DMS 273 treated with DMSO at 0.1 percent for 48 hours (cell line): ENCODE measurements around the gene BCCIP.

Experiments used
- DNase-seq: peaks from one replicate; lab custom pipeline; 2025; lab: John Stamatoyannopoulos, UW

Gene BCCIP

GRCh38 chr10:125822878-125823662, at the start of gene BCCIP, which contains the start of gene UROS:
TSS of gene BCCIP (plus strand) at chr10:125823546. CDS start at chr10:125823558, 12 bp downstream.
TSS of gene UROS (minus strand) at chr10:125823258. CDS start at chr10:125816499, 6,759 bp downstream.
- peak; percentile 72 for DNase-seq

GRCh38 chr10:125773687-125774543, 49.4 kb upstream of the BCCIP start:
- DNase-seq, result no peak

- no peak for DNase-seq
Measured at GRCh38 chr10:125774581-125775191, 48.7 kb upstream of the BCCIP start.

DNA sequence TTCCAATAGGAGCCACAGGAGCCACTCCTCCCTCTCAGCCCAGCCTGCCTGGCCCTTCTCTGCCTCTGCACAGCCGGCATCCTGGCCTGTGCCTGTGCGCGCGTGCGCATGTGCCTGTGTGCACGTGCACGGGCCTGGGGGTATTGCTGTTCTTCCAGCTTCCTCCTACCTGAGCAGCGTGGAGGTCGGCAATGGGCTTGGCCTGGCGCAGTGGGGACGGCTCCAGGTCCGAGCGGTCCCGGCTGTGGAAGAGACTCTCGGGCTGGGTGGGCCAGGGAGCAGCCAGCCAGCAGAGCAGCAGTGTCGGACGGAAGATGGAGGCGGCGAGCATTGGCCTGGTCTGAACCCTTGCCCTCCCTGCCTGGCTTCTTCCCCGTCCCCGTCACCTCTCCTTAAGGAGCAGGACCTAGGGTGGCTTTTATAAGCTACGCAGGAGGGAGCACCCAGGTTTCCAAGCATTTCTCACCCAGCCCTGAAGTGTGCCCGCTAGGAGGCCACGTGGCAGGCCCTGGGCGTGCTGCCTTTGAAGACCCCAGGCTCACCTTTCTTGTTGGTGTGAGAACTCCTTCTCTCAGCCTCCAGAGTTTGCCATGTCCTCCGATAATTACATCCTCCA, 47.7 kb upstream of the BCCIP start, which contains the start of gene MMP21:
Gene MMP21, minus strand, starts transcription at position 331 of the 616 bp plus-strand sequence. Its CDS starts 0 bp downstream, at position 331.
- DNase-seq, result no peak

- DNase-seq, result no peak
Measured at GRCh38 chr10:125777806-125778205, 45.5 kb upstream of the BCCIP start.

- no peak for DNase-seq
Measured at GRCh38 chr10:125778556-125778955, 44.8 kb upstream of the BCCIP start.

GRCh38 chr10:125779403-125780327, 43.7 kb upstream of the BCCIP start:
- no peak for DNase-seq

DNA sequence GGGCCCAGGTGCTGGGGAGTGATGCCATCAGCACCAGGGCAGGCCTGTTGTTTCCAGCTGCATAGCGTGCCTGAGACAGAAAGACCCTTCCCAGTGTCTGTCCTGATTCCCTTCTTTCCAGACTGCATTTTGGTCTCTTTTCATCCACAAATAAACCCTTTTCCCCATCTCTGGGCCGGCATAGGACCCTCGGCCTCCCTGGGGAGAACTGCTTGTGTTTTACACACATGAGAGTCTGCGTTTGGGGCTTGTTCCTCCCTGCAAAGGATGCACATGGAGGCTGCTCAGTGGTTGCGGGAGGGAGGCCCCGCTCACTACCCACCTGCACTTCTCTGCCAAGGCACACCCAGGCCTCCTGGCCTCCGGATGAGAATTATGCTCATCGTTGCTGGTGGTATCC, 42.0 kb upstream of the BCCIP start:
- no peak for DNase-seq

- DNase-seq, result no peak
Measured at GRCh38 chr10:125782054-125782453, 41.3 kb upstream of the BCCIP start.

GRCh38 chr10:125782616-125783015, 40.7 kb upstream of the BCCIP start:
- DNase-seq, result no peak

DNA sequence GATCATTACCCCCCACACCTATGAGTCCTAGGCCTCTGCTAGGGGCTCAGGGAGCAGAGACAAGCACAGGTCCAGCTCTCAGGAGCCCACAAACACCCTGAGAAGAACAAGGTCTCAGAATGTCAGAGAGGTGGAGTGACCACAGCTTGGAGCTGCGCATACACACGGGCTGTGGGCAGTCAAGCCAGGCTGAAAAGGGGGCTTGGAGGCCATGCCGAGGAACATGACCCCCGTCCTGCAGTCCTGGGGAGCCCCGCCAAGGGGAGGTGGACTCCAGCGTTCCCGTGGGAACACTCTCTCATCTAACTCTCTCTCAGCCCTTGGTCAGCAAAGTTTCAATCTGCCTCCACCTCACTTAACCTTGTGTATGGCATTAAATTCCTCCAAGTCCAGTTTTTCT, 39.9 kb upstream of the BCCIP start:
- DNase-seq, result no peak

DNA sequence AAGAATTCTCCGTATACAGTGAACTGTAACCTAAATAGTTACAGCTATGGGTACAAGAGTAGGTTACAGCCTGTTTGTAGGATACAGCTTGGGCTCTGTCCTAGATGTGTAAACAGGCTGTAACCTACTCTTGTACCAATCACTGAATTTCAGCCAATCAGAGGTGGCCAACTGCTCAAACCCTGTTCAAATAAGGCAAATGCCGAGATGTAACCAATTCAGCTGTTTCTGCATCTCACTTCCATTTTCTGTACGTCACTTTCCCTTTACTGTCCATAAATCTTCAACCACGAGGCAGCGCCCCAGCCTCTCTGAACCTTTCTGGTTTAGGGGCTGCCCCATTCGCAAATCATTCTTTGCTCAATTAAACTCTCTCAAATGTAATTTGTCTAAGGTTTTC, 39.4 kb upstream of the BCCIP start:
- no peak for DNase-seq

DNA sequence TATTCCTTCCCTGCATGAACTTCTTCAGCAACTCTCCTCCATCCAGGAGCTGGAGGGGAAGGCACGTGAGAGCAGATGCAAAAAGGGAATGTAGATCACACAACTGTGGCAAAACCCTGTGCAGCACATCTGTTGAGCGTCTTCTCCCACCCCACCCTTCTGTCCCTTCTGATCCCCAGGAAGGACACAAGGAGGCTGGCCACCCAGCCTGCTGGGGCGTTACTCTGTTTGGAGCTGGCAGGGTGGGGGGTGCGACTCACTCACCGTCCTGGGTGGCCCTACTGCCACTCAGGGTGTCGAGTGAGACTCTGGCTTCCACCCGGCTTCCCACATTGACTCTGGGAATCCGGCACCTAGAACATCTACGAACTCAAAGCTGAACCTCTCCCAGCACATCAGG, 37.6 kb upstream of the BCCIP start:
- no peak for DNase-seq

DNA sequence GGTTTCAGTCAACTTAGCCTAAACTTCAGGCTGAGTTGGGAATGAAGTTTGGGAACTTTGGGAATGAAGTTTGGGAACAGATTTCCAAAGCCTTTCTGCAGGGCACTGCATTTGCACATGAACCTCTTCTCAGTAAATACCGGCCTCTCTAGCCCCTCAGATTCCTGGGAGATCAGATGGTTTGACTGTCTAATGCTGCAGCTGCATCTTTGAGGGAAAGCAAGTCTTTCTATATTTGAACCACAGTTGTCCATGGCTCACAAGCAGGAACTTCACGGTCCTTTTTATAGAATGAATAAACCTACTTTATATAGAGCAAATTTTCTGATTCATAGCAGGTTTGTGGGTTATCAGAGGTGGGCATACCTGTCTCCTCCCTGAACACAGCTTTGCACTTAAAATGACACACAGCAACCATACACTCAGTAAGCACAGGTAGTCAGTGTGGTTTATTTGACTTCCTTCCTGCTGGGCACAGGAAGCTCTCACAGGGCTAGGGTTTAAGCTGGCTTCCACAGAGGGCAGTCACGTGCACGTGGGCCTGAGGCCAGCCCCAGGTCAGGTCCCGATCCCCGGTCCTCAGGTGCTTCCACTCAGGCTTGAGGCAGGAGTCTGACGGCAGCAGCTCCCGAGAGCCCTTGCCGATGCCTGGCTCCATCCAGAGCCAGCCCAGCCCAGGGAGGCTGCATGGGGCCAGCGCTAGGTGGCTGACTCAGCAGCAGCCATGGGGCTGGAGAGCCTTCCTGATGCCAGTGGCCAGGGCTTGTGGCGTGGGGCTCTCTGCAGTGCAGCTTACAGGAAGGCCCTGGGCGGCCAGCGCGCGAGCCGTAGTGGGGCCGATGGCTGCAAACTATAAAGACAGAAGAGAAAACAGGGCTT, 35.0 kb upstream of the BCCIP start:
- DNase-seq, result no peak

- no peak for DNase-seq
Measured at GRCh38 chr10:125792342-125793300, 30.7 kb upstream of the BCCIP start.

GRCh38 chr10:125795128-125795527, 28.2 kb upstream of the BCCIP start:
- DNase-seq, result no peak

- no peak for DNase-seq
Measured at GRCh38 chr10:125795637-125796190, 27.6 kb upstream of the BCCIP start.

DNA sequence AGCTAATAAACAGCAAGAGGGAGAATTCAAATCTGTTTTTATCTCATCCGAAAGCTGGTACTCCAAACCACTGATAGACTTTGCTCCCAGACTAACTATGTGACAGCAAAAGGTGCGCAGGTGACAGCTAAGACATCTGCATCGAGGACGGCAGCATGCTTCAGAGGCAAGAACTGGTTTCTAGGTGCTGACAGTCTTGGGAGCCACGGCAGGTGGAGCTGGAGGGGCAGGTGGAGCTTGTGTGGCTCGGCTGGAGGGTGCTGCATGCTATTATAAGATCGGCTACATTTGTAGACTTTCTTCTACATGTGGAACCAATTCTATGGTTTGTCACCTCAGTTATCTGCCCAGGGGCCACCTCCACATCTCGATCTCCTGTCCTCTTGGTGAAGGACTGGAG, 25.9 kb upstream of the BCCIP start:
- DNase-seq, result no peak
